Left lobe of liver (tissue), 2 donors: ENCODE measurements around the gene ACP1. TPM values are rescaled to one million over a fixed set of nuclear protein-coding genes. Genes with fewer than 3 reads are reported as not detected.

Source experiments
- ATAC-seq: fragments of 200-7000 bp; cut with Tn5 transposase; one replicate; pipeline ENCODE4 v1.9.1; 2020; ENCODE audit warnings: mild to moderate bottlenecking, moderate library complexity
- DNase-seq: peaks from one replicate; pipeline ENCODE4 v3.0.0-alpha.2; 2020; ENCODE audit warnings: low spot score
- total RNA-seq: library from RNA; stranded (reverse); gene quantifications from one replicate; pipeline ENCODE4 v1.2.1, GENCODE V29; 2021
- donor health status: DM: no; HTN: no; CAD: no; lungs with moderate emphysema.
- donor health status: DM: no; HTN: yes; CAD: no.

The ACP1 gene
- total RNA-seq, 1 donor from 2014 or later = 58.7 TPM

DNA sequence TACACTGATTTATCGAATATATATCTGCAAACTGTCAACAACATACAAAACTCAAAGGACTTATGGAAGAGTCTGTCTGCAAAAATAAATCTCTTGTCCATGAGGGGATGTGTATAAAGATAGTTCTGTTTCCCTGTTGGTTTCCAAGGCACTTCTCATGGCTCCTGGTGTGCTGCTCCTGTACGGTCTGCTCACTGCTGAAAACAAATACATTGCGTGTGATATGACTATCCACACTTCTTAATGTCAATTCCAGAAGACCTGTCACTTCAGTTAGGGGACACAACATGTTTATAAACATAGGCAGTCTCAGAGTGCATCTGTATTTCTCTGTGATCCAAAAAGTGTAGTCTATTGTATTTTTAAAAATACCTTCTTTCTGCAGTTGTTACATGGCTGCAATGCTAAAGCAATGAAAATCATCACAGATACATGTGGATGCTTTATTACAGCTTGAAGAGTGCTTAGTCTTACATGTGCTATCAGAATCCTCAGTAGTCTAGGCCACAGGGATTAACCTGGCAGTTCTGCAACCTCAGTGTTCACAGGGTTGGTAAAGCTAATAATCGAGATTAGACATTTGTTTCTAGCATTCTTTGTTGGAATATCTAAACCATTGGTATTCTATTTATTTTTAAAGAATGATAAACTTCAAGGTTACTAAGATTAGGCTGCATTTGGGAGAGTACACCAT, 15.4 kb downstream of the ACP1 start:
- DNase-seq (no peak), ATAC-seq (peak; percentile 66)

DNA sequence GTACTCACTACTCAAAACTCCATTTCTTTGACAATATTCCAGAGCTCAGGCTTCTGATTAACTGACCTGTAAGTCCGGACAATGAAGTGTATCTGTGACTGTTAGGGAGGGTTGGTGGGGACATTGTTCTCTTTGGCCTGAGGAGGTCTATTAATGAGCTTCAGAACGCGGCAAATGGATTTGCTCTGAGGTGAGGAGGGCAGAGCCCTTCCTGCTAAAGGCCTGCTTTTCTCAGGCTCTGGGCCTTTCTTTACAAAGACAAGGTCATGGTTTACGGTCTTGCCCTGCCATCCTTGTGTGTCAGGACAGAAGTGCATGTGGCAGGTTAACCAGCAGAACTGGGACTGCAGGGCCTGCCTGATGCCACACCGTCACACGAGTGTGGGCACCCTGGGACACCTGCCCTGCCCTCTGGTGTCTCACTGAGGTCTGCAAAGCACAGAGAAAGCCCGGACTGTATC, 15.9 kb downstream of the ACP1 start:
- DNase-seq (no peak), ATAC-seq (peak; percentile 85)

DNA sequence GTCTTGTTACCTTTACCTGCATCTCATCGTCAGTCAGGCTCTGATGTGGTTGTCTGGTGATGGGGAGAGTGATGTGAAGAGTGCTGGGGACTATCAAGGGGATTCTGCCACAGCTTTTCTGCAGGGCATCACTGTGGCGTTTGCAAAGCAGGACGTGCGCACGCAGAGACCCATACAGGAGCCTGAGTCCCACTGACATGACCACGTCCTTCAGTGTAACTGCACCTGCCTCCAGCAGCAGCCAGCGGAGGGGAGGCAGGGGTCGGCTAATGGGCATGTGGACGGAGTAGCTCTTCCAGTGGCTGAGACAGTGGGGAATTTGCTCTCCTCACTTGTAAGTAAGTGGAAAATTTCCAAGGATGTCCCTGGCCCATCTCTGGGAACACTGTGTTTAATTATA, 16.6 kb downstream of the ACP1 start:
- ATAC-seq = no peak
- DNase-seq = no peak

DNA sequence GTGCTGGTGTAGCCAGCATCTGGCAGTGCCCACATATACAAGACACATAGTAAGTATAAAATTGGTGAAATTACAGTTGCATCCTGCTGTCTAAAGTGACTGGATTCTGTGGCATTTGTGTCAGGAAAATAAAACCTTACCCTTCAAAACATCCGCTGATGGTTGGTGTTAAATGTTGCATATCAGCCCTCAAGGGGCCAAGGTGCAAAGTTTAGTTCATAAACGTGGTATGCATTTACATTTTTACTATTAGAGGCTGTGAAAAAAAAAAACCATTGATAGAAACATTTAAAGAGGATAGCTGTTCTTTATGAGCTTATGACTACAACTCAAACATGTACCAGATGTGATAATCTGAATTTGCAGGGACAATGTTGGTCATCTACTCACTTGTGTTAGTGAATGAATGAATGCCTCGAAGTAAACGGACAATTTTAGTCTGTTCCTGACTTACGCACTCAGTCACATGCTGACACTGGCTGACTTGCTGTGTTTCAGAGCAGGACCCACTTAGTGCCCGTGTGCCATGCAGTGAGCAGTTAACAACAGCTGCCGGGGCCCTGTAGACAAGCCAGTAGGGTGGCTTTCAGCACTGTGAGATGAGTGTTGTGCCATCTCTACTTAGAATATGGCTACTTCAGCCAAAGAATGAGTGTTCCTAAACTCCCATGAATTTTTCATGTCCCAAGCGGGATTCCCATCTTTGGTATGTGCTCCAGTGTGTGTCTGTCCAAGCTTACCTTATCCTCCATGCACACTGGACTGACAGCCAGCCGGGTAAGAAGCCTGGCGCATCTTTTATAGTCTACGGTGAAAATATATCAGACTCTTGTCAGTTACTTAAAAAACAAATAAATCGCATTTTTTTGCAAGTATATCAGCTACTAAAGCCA, 17.9 kb downstream of the ACP1 start:
- ATAC-seq (no peak), DNase-seq (no peak)

DNA sequence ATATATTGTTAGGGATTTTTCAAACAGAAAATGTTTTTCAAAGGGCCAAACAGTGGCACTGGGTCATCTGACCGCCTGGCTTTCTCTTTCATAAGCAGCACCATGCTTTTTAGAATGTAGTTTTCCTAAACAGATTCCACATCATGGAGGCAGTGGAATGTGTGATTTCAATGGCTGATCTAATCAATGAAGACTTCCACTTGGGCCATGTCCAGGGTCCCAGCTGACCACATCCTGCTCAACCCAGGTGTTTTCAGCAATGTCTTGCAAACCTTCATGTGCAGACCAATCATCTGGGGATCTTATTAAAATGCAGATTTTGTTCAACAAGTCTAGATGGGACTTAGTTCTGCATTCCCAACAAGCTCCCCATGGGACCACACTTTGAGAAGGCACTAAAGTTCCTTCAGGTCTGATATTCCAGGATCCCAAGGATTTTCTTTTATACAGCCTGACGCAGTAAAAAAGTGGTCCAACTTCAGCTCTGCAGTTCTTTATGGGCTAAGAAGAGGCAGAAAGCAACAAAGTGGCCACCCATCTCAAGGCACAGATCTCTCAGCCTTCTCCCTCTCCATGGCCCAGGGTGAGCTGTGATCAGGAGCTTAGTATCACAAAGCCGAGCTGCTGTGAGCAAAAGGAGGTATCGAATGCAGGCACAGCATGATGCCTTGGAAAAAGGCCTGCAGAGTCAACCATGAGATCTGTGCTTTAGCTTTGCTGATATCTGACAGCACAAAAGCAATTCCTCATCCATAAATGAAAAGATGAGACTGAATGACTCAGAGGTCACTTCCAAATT, 19.4 kb downstream of the ACP1 start:
- DNase-seq = no peak
- no peak for ATAC-seq

DNA sequence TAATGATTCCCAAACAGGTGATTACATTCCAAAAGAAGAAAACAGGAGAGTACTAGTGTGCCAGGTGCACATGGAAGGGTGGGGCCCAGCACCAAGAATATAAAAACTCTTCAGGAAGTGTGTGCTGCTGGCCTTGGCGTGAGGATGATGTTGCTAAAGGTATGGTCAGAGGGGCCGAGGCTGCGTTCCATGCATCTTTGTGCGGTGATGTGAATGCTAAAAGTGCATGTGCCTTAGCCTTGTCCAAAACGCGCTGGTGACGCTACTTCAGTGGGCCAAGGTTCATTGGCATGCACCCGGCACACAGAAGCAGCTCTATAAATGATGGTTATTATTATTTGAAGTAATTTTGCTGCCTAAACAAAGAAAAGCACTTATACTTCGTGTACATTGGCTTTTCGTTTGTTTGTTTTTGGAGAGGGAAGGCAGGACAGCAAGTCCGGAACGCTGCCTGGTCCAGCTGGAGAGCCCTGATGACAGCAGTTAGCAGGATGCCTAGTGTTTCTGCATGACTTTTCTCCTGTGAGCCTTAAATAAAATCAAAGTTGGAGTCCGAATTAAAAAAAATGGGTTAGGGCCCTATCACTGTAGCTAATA, 20.2 kb downstream of the ACP1 start:
- DNase-seq = no peak
- no peak for ATAC-seq

DNA sequence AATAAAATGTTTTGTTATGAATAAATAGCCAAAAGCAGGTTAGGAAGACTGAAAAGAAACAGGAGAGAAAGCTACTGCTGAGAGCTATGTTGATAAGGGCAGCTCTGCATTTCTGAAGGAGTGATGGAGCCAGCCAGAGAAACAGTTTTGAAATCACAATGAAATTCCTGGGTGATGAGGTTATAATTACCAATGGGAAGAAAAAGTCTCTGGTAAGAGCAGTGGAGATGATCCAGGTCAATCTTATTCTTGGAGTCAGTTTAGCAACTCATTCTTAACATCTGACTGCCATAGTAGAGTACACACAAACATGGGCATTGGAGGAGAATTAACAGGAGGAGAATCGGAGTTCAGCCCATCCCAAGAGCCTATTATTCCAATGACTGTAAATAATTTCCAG, 20.8 kb downstream of the ACP1 start:
- DNase-seq (no peak), ATAC-seq (no peak)

DNA sequence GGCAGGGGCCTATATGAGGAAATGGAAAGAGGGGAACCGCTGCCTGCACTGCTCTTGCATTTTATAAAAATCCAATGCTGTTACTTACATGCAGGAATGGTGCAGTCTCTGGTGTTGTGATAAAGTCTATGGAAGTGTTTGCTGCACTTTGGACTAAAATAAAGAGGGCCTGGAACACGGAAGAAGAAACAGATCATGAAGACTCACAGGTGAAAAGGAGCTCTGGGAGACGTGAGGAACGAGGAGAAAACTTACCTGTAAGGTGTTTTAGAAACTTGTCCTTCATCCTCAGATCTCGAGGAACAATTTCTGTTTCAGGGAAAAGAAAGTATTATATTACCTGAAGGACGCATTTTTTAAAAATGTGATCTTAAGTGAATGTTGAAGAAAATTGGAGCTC, 21.3 kb downstream of the ACP1 start:
- DNase-seq (no peak), ATAC-seq (no peak)

DNA sequence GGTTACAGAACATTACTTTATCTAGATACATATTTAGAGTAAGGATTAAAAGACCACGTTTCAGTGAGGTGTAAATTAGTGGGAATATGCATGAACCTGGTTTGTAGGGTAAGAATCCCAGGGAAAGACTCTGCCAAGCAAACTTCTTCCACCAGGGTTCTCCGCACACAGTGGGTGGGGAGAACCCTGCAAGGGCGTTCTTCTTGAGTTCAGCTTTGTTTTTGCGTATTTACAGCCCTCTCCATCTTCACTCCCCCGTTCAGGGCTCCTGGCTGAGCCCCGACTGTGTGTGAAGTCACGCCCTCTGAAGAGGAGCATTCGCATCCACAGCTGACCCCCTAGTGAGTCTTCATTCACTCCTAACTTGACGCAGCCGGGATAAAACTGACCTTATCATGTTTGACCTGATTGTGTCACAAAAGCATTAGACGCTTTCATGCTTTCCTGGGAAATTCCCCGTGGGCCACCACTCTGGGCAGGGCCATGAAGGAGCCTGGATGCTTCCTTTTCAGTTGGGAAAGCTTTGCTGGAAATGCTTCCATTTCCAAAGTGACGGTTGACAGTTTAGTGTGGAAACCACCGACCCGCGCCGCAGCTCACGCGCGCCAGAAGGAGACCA, 22.1 kb downstream of the ACP1 start:
- no peak for ATAC-seq

DNA sequence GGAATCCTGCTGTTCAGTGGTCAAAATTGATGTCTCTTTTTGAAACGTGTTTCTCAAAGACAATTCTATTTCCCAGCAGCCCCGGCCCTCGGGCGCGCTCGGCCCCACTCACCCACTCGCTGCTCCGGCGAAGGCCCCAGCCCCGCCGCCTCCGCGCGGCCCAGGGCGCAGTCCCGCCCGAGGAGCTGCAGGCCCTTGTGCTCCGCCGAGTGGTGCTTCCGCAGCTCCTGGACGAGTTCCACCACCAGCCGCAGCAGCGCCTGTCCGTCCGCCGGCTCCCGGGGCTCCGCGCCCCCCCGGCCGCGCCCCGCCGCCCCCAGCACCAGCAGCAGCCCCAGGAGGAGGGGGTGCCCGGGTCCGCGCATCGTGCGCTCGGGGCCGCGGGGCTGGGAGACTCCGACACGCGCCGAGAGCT, 22.7 kb downstream of the ACP1 start:
- ATAC-seq (peak; percentile 41), DNase-seq (no peak)

More for the DNA sequence above, 22.1 kb downstream of the ACP1 start:
- DNase-seq = no peak

DNA sequence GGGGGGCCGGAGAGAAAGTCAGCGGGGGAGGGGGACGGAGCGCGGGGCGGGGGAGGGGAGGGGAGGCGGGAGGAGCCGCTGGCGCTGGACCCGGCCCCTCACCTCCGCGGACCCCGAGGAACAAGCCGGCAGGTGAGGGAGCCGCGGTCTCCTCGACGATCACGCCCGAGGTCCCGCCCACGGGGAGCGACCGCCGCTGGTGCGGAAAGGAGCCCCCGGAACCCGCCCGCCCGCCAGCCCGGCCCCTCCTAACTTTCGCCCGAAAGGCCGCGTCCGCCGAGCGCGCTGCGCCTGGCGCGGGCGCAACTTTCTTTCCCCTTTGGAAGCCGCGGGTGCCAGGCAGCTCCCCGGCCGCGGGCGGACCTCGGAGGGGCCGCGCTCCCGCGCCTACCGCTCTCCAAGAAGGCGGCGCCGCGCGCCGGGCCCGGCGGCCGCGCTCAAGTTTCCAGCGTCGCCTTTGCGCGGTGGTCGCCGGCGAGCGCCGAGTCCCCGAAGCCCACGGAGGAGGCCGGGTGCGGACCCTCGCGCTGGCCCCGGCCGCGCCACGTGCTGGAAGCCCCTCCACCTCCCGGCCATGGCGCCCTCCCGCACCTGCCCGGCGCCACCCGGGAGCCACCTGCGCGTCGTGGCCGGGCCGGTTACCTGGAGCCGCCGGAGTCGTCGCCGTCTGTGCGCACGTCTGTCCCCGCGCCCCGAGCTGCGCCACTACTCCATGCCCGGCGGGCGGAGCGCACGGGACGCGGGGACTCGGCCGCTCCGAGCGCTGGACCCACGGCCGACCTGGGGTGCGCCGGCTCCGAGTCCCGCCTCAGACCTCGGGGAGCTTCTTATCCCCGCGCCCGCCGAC, 23.4 kb downstream of the ACP1 start, which contains the start of gene ALKAL2:
TSS of gene ALKAL2 (minus strand) at position 181 of the 847 bp plus-strand sequence. CDS start 256 bp downstream, outside the sequence.
- ATAC-seq = peak; percentile 5
- no peak for DNase-seq

DNA sequence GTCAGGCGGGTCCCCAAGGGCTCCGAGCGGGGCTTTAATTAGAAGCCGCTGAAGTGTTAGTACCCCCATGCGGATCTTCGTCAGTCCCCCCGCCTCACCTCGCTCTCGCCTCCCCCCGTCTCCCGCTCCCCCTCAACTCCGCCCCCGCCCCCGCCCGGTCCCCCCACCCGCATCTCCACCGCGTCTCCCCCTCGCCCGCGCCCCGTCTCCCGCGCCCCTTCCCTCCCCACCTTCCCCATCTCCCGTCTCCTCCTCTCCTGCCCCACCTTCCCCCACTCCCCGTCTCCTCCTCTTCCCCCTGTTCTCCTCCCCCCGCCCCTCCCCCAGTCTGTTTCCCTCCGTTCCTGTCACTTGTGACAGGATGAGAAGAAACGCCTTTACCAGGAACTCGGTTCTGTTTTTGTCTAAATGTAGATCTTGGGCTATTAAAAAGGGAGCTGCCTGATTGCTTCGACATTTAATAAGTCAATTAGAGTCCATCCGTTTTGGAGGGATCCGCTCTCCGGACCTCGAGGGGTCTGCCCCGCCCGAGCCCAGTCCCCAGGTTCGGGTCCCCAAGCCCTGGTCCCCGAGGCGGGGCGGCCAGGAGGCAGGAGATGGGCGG, 24.1 kb downstream of the ACP1 start:
- DNase-seq = no peak
- no peak for ATAC-seq

DNA sequence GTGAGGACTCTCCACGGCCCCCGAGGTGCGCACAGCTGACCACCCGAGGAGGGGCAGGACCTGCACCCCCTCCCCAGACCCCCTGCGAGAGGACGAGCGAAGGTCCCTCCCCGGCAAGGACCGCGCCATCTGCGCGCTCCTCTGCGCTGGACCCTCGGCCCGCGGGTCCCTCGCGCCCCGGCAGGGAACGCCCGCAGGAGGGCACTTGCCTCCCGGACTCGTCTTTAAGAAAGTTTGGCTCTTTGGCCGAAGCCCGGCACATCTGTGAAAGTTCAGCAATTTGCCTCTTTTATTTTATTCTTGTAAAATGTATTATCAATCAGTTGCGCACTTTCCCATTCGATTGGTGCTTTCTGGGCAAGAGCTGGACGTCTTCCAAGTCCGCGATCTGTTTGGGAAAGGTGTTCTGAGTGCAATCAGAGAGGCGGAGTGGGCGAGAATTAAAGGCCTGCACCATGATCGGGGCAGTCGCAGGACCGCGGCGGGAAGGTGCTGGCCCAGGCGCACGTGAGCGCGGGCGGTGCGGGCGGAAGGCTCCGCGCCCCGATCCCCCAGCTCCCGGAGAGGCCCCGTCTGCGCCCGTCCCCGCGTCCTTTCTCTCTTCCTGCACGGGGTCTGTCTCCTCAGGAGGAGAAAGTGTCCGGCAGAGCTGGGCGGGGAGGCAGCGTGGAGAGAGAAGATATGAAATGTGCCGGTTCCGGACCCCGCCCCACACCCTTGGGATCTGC, 24.8 kb downstream of the ACP1 start:
- DNase-seq = peak; percentile 65
- ATAC-seq = peak; percentile 69

DNA sequence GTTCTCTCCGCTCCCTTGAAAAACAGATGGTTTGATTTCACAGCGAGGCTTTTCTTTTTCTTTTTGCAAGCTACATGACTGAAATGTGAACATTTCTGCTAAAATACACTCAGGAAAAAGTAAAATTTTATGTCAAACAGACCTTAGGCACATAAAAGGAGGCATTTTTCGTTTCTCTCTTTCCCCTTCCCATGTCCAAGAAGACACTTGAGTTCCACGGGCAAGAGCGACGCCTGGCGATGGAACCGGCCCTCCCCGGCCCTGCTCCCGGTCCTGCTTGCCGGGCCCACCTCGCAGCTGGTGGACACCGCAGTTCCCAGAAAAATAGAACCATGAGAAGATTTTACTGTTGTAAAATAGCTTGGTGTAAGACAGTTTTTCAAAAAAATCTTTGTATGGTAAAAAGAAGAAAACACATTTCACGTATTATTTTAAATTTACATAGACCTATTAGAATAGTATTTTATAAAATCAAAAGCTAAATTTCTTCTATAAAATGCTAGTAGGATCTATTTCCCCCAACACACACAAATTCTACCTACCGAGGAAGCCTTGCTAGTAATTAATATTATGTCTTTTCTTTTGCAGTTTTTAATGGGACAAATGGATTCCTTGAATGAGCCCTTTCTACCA, 25.5 kb downstream of the ACP1 start:
- ATAC-seq (peak; percentile 93), DNase-seq (peak; percentile 78)

DNA sequence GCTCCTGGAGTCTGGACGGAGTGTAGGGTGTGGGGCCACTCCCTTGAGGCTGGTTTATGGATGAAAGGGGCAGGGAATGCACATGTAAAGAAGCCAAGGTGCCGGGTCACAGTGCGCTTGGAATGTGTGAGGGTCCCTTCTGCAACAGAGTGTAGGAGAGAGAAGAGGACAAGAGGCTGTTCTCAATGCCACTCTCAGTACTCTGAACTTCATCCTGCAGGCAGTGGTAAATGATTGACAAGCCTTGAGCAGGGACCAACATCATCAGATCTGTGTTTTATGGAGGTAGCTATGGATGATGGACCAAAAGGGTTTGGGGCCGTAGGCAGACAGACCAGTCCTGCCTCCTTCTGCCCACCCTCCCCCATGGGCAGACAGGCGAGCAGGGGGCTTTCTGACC, 30.3 kb downstream of the ACP1 start:
- DNase-seq (no peak), ATAC-seq (no peak)

DNA sequence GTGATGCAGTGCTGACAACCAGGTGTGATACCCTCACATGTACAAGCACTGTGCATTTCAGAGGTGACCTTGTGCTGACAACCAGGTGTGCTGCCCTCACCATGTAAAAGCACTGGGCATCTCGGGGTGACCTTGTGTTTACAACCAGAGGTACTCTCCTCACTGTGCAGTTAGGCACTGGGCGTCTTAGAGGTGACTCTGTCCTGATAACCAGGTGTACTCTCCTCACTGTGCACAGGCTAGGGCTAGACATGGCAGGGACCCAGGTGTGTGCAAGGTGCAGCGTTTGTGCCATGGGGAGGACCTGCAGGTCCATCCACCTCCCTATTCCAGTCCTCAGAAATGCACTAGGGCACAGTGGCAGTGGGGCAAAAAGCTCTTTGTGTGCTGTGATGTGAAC, 31.6 kb downstream of the ACP1 start:
- ATAC-seq = no peak

DNA sequence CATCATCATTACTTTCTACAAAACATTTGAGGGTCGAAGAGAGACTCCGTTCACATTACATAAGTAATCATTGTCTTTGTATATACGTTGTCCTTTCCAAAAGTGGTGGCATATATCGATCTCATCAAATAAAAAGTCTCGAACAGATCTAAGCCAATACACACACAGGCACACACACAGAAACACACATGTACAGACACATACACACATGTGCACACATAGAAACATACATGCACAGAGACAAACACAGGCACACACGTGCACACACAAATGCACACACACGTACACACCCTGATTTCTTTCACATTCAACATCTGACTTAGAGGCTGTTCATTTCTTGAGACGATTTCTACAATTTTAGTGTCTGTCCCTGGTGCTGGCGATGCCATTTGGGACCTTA, 40.6 kb downstream of the ACP1 start:
- no peak for ATAC-seq
- no peak for DNase-seq

More for the DNA sequence above, 31.6 kb downstream of the ACP1 start:
- DNase-seq = no peak
